ENCODE measurements around the gene MYO7A.

Gene MYO7A

GRCh38 chr11:77166021-77166420 lies 38.0 kb downstream of the MYO7A start:
- DNase-seq (ENCODE audit: low read depth), result no peak

DNA sequence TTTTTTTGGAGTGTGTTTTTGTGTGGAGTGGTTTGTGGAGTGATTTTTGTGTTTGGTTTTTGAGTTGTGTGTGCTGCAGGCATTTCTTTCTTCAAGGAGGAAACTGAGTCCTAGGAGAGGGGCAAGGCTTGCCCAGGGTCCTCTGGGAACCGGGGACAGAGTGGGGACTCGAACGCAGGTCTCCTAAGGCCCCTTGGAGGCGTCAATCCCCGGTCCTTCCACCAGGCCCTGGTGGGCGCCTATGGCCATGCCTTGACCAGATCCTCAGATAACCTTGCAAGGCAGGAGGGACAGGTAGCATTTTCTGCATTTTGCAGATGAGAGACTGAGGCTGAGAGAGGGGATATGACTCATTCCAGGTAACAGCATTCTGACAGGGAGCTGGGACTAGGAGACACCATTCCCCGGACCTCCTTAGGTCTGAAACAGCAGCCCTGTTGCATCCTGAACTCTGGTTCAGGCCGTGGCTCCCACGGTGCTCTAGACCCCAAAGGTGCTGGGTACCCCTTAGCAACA lies 39.1 kb downstream of the MYO7A start:
- DNase-seq (ENCODE audit: low read depth), result no peak

GRCh38 chr11:77167791-77168190 lies 39.7 kb downstream of the MYO7A start:
- no peak for DNase-seq (ENCODE audit: low read depth)

DNA sequence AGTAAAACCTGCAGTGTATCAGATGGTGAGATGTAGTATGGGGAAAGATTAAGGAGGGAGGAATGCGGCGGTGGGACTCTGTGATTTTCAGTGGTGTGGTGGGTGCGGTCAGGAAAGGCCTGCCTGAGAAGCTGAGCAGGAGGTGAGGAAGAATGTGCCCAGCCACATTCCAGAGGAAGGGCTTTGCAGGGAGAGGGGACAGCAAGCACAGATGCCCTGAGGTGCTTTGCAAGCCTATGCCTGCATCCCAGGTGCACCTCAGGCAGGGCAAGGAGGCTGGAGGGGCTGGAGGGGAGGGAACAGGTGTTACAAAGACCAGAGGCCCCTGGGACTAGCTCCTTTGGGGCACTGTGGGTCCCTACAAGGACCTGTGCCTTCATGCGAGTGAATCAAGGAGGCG lies 42.1 kb downstream of the MYO7A start:
- DNase-seq (ENCODE audit: low read depth), result no peak

- DNase-seq (ENCODE audit: low read depth), result no peak
Measured at GRCh38 chr11:77171254-77171653, 43.2 kb downstream of the MYO7A start.

GRCh38 chr11:77171885-77172665 lies 44.0 kb downstream of the MYO7A start:
- DNase-seq (ENCODE audit: low read depth), result no peak

- no peak for DNase-seq (ENCODE audit: low read depth)
Measured at GRCh38 chr11:77172666-77172982, 44.6 kb downstream of the MYO7A start.

GRCh38 chr11:77173494-77173893 lies 45.4 kb downstream of the MYO7A start:
- DNase-seq (ENCODE audit: low read depth), result no peak

DNA sequence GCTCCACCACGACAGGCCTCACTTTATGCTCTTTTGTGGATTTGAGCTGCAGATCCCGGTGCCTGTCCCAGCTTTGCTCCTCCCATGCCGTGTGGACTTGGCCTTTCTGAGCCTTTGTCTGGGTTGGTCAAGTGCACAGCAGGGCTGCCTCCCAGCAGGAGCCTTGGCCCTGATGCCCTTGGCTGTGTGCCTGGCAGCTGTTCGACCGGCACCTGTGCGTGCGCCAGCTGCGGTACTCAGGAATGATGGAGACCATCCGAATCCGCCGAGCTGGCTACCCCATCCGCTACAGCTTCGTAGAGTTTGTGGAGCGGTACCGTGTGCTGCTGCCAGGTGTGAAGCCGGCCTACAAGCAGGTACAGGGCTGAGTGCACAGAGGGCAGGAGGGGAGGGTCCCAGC lies 46.5 kb downstream of the MYO7A start:
- no peak for DNase-seq (ENCODE audit: low read depth)

DNA sequence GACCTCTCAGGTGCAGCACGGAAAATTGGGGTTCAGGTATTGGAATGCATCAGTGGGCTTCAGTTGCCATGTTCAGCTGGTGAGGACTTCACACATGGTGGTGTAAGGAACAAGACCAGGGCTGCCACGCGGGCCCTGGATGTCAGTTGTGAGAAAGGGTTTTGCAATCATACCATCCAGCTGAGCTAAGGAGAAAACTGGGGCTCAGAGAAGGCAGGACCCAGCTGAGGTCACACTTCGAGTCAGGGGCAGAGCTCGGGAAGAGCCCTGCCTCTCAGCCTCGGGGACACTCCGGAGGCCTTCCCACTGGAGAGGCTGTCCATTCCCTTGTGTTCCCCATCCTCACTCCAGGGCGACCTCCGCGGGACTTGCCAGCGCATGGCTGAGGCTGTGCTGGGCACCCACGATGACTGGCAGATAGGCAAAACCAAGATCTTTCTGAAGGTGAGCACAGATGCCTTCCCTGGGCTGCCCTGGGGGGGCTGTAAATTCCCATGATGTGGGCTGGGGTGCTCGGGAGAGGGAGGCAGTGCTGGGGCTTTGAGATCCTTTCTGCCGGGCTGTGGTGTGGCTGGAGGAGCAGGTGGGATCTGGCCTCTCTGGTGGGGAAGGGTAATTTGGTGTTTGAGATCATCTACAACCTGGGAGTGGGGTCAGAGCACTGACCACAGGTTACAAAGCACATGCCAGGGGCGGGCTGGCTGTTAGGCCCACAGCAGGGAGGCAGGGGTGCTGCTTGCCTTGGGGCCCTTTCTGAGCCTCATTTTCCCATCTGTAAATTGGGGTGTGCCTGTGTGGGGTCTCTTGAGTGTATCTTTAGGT lies 47.2 kb downstream of the MYO7A start:
- no peak for DNase-seq (ENCODE audit: low read depth)

GRCh38 chr11:77175869-77176539 lies 48.0 kb downstream of the MYO7A start:
- DNase-seq (ENCODE audit: low read depth), result no peak

DNA sequence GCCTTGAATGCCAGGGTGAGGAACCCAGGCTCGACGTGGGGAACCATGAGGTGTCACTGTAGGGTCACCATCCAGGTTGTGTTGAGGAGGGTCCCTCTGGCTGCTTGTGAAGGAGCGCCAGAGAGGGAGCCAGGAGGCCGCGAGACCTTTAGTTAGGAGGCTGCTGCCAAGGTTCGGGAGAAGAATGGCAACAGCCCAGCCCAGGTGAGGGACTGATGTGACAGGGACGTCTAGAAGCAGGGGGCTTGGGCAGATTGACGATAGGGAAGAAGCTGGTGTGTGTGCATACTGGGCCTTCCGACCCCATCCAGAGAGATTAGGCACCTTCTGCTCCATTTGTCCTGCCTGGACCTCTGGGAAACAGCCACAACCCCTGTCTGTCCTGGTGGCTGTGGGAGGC lies 49.0 kb downstream of the MYO7A start:
- DNase-seq (ENCODE audit: low read depth), result no peak

DNA sequence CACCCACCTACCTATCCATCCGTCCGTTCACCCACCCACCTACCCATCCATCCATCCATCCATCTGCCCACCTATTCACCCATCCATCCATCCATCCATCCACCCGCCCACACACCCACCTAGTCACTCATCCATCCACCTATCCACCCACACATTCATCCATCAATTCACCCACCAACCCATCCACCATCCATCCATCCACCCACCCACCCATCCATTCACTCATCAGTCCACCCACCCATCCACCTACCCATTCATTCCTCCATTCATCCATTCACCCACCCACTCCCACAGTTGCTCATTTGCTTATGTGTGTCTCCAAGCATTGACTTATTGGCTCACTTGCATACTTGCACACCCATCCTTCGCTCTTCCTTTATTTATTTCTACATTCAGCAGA lies 50.1 kb downstream of the MYO7A start:
- DNase-seq (ENCODE audit: low read depth), result no peak

GRCh38 chr11:77179048-77179447 lies 51.0 kb downstream of the MYO7A start:
- no peak for DNase-seq (ENCODE audit: low read depth)

DNA sequence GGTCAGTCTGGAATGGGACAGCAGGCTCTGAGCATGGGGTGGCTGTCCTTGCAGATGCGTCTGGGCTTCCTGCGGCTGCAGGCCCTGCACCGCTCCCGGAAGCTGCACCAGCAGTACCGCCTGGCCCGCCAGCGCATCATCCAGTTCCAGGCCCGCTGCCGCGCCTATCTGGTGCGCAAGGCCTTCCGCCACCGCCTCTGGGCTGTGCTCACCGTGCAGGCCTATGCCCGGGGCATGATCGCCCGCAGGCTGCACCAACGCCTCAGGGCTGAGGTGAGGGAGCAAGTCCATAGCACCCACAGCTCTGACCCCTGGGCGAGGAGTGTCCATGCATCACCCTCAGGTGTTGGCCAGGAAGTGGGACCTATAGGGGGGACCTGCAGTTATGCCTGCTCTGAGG lies 51.6 kb downstream of the MYO7A start:
- no peak for DNase-seq (ENCODE audit: low read depth)

GRCh38 chr11:77180346-77180745 lies 52.3 kb downstream of the MYO7A start:
- DNase-seq (ENCODE audit: low read depth), result no peak

GRCh38 chr11:77181226-77181625 lies 53.2 kb downstream of the MYO7A start:
- DNase-seq (ENCODE audit: low read depth), result no peak

DNA sequence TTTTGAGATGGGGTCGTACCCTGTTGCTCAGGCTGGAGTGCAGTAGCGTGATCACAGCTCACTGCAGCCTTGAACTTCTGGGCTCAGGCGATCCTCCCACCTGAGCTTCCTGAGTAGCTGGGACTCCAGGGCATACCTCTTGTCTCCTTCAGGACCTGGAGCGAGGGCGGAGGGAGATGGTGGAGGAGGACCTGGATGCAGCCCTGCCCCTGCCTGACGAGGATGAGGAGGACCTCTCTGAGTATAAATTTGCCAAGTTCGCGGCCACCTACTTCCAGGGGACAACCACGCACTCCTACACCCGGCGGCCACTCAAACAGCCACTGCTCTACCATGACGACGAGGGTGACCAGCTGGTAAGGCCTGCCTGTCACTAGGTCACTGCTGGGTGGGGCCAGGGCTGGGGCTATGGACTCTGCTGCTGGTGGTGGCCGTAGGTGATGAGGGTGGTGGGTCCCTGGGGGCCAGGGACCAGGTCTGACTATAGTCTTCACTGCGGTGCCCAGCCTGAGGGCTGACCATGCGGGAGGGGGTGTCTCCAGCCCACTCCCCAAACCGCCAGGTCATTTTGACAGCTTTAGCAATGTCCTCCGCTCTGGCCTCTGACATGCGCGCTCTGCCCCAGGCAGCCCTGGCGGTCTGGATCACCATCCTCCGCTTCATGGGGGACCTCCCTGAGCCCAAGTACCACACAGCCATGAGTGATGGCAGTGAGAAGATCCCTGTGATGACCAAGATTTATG lies 53.9 kb downstream of the MYO7A start:
- DNase-seq (ENCODE audit: low read depth), result no peak

DNA sequence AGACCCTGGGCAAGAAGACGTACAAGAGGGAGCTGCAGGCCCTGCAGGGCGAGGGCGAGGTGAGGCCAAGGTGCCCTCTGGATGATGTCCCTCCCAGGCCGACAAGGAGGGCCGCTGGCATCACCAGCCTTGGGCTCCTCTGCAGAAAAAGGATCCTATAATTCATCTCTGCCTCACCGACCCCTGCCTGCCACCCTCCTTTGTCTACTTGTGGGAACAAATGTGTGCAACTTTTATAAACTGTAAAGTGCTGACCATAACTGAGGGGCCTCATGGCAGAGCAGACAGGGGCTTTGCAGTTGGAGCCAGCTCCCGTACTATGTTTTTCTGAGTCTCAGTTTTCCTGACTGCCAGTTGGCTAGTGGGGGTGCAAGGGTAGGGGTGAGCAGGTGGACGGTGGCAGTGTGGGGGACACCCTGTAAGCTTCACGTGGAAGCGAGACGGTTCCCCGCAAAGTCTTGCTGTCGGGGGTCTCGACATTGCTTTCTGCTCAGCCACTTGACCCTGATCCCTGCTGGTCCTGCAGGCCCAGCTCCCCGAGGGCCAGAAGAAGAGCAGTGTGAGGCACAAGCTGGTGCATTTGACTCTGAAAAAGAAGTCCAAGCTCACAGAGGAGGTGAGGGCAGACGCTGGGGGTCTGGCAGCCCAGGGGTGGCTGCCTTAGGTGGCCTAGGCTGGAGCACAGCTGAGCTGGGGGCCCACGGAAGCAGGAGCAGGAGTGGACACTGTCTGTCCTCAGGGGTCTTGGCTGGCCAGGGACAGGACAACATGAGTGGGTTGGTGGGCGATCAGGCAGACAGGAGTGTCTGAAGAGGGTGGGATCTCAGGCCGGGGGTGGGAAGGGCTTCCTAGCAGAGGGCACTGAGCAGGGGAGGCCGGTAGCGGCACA lies 54.7 kb downstream of the MYO7A start:
- DNase-seq (ENCODE audit: low read depth), result no peak

- DNase-seq (ENCODE audit: low read depth), result no peak
Measured at GRCh38 chr11:77183431-77183984, 55.5 kb downstream of the MYO7A start.
